Keratinocyte (primary cell): ENCODE data around the gene VPS13D.

Experiments used
- EZH2 ChIP-seq: IDR thresholded peaks from one replicate; pipeline ENCODE4 v1.6.1; 2012; ENCODE audit warnings: inconsistent platforms, mild to moderate bottlenecking, low read length, moderate library complexity
- TF ChIP-seq, protein P1 (sequence below), 3 experiments: IDR thresholded peaks in 1 of 3; conservative IDR thresholded peaks in 1 of 3; optimal IDR thresholded peaks in 1 of 3; 2 replicates in 2 of 3; 3 replicates in 1 of 3; pipeline versions ENCODE3 to v1.5.1; 2011; ENCODE audit warnings: low read length in 3 of 3, mild to moderate bottlenecking in 3 of 3, moderate library complexity in 2 of 3, control low read depth in 1 of 3, inconsistent platforms in 1 of 3; ENCODE audit not compliant: insufficient read depth in 2 of 3; ENCODE audit errors: extremely low read depth in 1 of 3

DNA sequence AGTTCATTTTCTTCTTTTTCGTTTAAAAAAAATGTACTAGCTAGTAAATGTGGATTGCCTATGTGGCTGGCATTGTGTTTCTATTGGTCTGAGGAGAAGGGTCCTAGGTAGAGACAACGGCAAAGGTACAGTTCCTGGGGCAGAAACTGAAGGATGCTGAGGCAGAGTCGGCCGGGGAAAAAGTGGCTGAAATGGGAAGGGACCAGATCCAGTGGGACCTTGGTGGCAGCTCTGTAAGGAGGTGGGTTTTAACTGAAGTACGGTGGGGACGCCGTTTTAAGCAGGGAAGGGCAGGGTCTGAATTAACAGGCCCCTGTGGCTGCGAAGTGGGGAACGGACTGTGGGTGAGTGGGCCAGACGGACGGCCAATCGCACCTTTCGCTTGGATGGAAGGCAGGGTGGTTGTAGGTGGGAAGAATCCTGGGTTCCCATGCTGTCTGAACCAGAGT lies 420 bp upstream of the VPS13D start:
- TF ChIP-seq, protein P1, sequence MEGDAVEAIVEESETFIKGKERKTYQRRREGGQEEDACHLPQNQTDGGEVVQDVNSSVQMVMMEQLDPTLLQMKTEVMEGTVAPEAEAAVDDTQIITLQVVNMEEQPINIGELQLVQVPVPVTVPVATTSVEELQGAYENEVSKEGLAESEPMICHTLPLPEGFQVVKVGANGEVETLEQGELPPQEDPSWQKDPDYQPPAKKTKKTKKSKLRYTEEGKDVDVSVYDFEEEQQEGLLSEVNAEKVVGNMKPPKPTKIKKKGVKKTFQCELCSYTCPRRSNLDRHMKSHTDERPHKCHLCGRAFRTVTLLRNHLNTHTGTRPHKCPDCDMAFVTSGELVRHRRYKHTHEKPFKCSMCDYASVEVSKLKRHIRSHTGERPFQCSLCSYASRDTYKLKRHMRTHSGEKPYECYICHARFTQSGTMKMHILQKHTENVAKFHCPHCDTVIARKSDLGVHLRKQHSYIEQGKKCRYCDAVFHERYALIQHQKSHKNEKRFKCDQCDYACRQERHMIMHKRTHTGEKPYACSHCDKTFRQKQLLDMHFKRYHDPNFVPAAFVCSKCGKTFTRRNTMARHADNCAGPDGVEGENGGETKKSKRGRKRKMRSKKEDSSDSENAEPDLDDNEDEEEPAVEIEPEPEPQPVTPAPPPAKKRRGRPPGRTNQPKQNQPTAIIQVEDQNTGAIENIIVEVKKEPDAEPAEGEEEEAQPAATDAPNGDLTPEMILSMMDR (optimal IDR thresholded peaks at IDR 0.05 in 1 of 3, IDR thresholded peaks at IDR 0.05 in 1 of 3, conservative IDR thresholded peaks at IDR 0.05 in 1 of 3; ENCODE audit: extremely low read depth in 1 of 3, insufficient read depth in 2 of 3, low read length in 3 of 3), result no peak
- no peak for TF ChIP-seq EZH2
